ENCODE results near the gene SETD1A.
A peak's percentile ranks its signal among the peaks of the same experiment; 100 is the strongest.

SETD1A gene

DNA sequence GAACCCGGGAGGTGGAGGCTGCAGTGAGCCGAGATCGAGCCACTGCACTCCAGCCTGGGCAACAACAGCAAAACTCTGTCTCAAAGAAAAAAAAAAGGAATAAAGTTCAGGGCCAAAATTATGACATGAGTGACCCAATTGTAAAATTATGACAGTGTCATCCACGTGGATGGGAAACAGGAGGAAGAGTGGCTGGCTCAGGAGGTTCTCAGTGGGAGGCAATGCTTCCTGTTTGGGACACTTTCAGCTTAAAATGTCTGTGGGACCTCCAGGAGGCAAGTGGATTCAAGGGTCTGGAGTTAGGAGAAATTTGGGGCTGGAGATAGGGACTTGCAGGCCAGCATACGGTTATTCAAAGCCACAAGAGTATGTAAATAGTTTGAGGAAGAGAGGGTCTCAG, 67.8 kb downstream of the SETD1A start:
- DNase-seq = no peak

DNA sequence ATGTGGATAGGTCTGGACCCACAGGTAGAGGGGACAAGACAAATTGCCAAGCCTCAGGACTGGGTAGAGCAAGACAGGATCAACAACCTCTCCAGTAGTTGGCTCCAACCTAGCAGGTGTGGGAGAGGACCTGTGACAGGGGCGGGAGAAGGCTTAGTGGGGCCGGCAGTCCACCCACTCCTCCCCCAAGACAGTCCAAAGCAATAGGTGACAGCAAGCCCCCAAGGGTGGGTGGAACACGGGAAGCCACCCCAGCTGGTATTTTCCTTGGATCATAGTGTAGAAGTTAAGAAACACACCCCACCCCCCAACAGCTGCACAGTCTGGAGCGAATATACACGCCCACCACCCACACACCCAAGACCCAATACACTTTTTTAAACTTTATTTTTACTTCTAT, 71.7 kb downstream of the SETD1A start:
- no peak for DNase-seq

DNA sequence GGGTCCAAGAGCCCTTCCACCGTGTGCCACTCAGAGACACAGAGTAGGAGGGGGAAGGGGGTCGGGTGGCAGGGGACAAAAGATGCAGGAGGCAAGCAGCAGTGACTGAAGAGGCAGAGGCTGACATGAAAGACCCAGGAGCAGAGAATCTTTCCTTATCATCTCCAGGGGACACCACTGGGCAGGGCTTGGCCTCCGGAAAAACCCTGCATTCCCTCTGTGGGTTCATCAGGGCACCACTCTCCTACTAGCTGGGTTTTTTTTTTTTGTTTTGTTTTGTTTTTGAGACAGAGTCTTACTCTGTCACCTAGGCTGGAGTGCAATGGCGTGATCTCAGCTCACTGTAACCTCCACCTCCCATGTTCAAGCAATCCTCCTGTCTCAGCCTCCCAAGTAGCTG, 73.7 kb downstream of the SETD1A start:
- DNase-seq = no peak

DNA sequence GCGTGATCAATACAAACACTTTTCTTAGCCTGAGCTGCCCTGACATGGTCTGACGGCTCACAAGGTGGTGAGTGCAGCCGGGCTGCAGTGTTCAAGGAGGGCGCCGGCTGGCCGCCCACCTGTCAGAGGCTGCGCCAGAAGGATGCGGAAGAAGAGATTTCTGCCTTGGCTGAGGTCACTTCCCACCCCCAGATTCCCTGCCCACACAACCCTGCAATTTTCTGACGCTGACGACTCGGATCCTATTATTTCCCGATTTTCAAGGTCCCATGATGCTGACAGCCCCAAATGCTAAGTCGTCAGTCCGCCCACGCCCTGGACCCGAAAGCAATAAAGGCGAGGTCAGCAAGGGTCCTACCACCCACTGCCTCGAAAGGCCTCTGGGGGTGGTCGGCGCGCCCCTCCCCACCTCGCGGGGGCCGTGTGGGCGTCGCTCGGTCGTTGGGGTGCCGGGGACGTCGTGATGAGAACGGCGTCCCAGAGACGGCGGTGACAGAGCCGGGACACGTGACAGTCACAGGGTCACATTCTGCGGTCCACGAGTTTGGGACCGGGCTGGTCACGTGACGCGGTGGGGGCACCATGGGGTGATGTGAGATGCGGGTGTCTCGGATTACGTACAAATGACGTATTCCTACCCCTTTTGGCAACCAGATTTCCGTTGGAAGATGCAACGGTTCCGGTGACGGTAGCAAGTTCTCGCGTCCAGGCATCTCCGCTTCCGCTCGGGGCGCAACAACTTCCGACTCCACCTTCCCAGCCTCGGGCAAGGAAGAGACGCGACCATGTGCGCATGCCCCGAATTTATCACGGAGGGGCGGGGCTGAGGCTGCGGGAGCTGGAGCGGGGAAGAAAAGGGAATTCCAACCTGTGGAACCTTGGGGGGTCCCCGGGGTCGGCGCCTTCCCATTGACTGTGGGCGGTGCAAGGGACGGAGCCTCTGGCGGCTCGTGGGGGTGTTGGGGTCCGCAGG, 75.5 kb downstream of the SETD1A start, which contains the start of gene STX4:
TSS of gene STX4 (plus strand) at position 823 of the 973 bp plus-strand sequence. CDS start 248 bp downstream, outside the sequence.
- DNase-seq = peak; percentile 98

DNA sequence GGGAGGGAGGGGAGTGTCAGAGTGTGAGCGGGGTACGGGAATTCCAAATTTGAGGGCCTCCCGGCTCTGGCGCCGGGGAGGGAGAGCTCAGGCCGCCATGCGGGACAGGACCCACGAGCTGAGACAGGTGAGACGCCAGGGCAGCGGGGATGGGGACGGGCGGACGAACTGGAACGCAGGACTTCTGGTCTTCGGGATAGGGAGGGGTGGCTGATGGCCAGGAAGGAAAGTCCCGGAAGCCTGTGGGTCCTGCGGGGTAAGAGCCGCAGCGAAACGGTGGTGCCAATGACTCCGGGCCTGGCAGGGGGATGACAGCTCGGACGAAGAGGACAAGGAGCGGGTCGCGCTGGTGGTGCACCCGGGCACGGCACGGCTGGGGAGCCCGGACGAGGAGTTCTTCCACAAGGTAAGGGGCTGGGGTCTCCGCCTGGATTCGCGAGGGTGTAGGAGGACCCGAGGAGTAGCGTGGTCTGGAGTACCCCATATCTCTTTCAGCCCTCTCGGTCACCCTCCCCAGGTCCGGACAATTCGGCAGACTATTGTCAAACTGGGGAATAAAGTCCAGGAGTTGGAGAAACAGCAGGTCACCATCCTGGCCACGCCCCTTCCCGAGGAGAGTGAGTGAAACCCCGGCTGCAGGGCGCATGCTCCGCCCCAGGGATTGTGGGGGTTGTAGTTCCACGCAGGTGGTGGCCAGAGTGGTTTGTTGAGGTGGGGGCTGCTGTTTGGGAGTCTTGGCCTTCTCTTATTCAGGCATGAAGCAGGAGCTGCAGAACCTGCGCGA, 76.3 kb downstream of the SETD1A start:
- peak; percentile 92 for DNase-seq
